H1 (cell line): ENCODE measurements around the gene IPO13. TPM values are rescaled to one million over a fixed set of nuclear protein-coding genes. Genes with fewer than 3 reads are reported as not detected.

Experiments
- CTCF ChIA-PET: fragments of 300-600 bp; sonication (Branson Sonifier 250); formaldehyde crosslinking; loops from one replicate; lab custom pipeline; 2021; ENCODE audit not compliant: partially characterized antibody; lab: Charles Lee
- POLR2A ChIA-PET: fragments of 300-600 bp; sonication (Branson Sonifier 250); formaldehyde crosslinking; loops from one replicate; lab custom pipeline; 2021; ENCODE audit warnings: inconsistent platforms; ENCODE audit not compliant: partially characterized antibody; lab: Charles Lee
- DNase-seq, 2 experiments: peaks; one replicate each; pipeline versions ENCODE4 v3.0.0 to v3.0.0-alpha.2; 2010 to 2022; ENCODE audit warnings: low spot score in 2 of 2, low read depth in 1 of 2, mixed read lengths in 1 of 2
- FAIRE-seq: peaks from 2 replicates; lab custom pipeline; 2011; peaks lifted over from hg19 to GRCh38; lab: Jason Lieb, UNC
- H2AFZ ChIP-seq: 2 replicates; pipeline ENCODE4 v1.8.1; 2012; ENCODE audit warnings: low read length, inconsistent platforms
- H2AK5ac ChIP-seq: 2 replicates; pipeline ENCODE4 v1.6.1; 2013; ENCODE audit warnings: low read depth, low read length
- H2BK120ac ChIP-seq: replicated peaks from 2 replicates; pipeline ENCODE3; 2013; ENCODE audit warnings: low read depth, low read length, inconsistent platforms
- H2BK12ac ChIP-seq: 2 replicates; pipeline ENCODE4 v1.6.1; 2013; ENCODE audit warnings: low read depth, low read length
- H2BK15ac ChIP-seq: 2 replicates; pipeline ENCODE4 v1.6.1; 2013; ENCODE audit warnings: low read length
- H2BK20ac ChIP-seq: 2 replicates; pipeline ENCODE4 v1.6.1; 2013; ENCODE audit warnings: low read length
- H2BK5ac ChIP-seq: 2 replicates; pipeline ENCODE4 v1.6.1; 2013; ENCODE audit warnings: low read depth, low read length
- H3K14ac ChIP-seq: 2 replicates; pipeline ENCODE4 v1.6.1; 2013; ENCODE audit warnings: inconsistent platforms; ENCODE audit not compliant: insufficient read length
- H3K18ac ChIP-seq: 2 replicates; pipeline ENCODE4 v1.6.1; 2013; ENCODE audit warnings: low read length; ENCODE audit errors: extremely low read depth
- H3K23ac ChIP-seq: 2 replicates; pipeline ENCODE4 v1.6.1; 2013; ENCODE audit warnings: inconsistent platforms; ENCODE audit not compliant: insufficient read length
- H3K23me2 ChIP-seq: 2 replicates; pipeline ENCODE4 v1.6.1; 2013; ENCODE audit warnings: low read depth, low read length
- H3K27ac ChIP-seq: 2 replicates; pipeline ENCODE4 v1.6.1; 2011; ENCODE audit warnings: low read depth, low read length, inconsistent platforms
- H3K27me3 ChIP-seq, 4 experiments: replicated peaks in 1 of 4; 1 replicate in 1 of 4; 2 replicates in 3 of 4; pipeline versions ENCODE4 v1.6.1 to v1.8.1; 2011 to 2013; ENCODE audit warnings: low read length in 3 of 4, mild to moderate bottlenecking in 3 of 4, inconsistent platforms in 2 of 4, mixed read lengths in 2 of 4, moderate library complexity in 1 of 4; ENCODE audit not compliant: control insufficient read depth in 3 of 4, insufficient read depth in 3 of 4; ENCODE audit errors: extremely low read depth in 1 of 4
- H3K36me3 ChIP-seq, 4 experiments: 2 replicates each; pipeline versions ENCODE4 v1.6.1 to v1.8.1; 2011 to 2013; ENCODE audit warnings: mild to moderate bottlenecking in 4 of 4, low read length in 3 of 4, moderate library complexity in 2 of 4, control low read depth in 1 of 4, inconsistent platforms in 1 of 4; ENCODE audit not compliant: insufficient read depth in 4 of 4, control insufficient read depth in 2 of 4
- H3K4ac ChIP-seq: replicated peaks from 2 replicates; pipeline ENCODE3; 2013; ENCODE audit warnings: low read length, low read depth, mixed read lengths, inconsistent platforms; ENCODE audit not compliant: insufficient read length
- H3K4me1 ChIP-seq, 4 experiments: replicated peaks in 1 of 4; 1 replicate in 1 of 4; 2 replicates in 3 of 4; pipeline versions ENCODE4 v1.6.1 to v1.8.1; 2011 to 2013; ENCODE audit warnings: low read length in 3 of 4, inconsistent platforms in 2 of 4, mixed read lengths in 1 of 4; ENCODE audit not compliant: insufficient read depth in 4 of 4, control insufficient read depth in 3 of 4
- H3K4me2 ChIP-seq, 2 experiments: 2 replicates each; pipeline versions ENCODE4 v1.6.1 to v1.8.1; 2011 to 2013; ENCODE audit warnings: low read depth in 2 of 2, low read length in 2 of 2, control low read depth in 1 of 2, inconsistent platforms in 1 of 2, mild to moderate bottlenecking in 1 of 2; ENCODE audit not compliant: insufficient read depth in 1 of 2
- H3K4me3 ChIP-seq, 4 experiments: fragments of 200-600, 300-600 bp in 1 of 4; sonication (generic), shearing (Covaris generic), sonication (Bioruptor Twin) in 1 of 4; 2 replicates each; pipeline versions ENCODE4 v1.5.1 to v1.8.1; 2011 to 2016; ENCODE audit warnings: low read length in 4 of 4, low read depth in 3 of 4, control low read depth in 2 of 4, inconsistent platforms in 2 of 4, mild to moderate bottlenecking in 2 of 4, mixed read lengths in 1 of 4, moderate library complexity in 1 of 4; ENCODE audit not compliant: insufficient read depth in 2 of 4; ENCODE audit errors: extremely low read depth in 1 of 4
- H3K56ac ChIP-seq: replicated peaks from 2 replicates; pipeline ENCODE3; 2013; ENCODE audit warnings: low read depth, mild to moderate bottlenecking, mixed read lengths, low read length, inconsistent platforms; ENCODE audit not compliant: insufficient read length
- H3K79me1 ChIP-seq: 2 replicates; pipeline ENCODE4 v1.6.1; 2013; ENCODE audit warnings: low read depth, low read length, control low read depth
- H3K79me2 ChIP-seq, 2 experiments: 2 replicates each; pipeline versions ENCODE4 v1.6.1 to v1.8.1; 2012 to 2013; ENCODE audit warnings: low read length in 2 of 2, mild to moderate bottlenecking in 2 of 2, inconsistent platforms in 1 of 2; ENCODE audit not compliant: insufficient read depth in 2 of 2, control insufficient read depth in 1 of 2
- H3K9ac ChIP-seq, 4 experiments: replicated peaks in 1 of 4; 1 replicate in 1 of 4; 2 replicates in 3 of 4; pipeline versions ENCODE4 v1.6.1 to v1.8.1; 2011 to 2013; ENCODE audit warnings: low read depth in 3 of 4, low read length in 3 of 4, control low read depth in 2 of 4, mild to moderate bottlenecking in 2 of 4, moderate library complexity in 2 of 4, inconsistent platforms in 1 of 4; ENCODE audit errors: extremely low read depth in 1 of 4
- H3K9me3 ChIP-seq, 2 experiments: 2 replicates each; pipeline versions ENCODE4 v1.6.1 to v1.8.1; 2012 to 2013; ENCODE audit warnings: mild to moderate bottlenecking in 2 of 2, moderate library complexity in 2 of 2, control low read depth in 1 of 2, inconsistent platforms in 1 of 2, low read depth in 1 of 2, low read length in 1 of 2, mixed read lengths in 1 of 2; ENCODE audit not compliant: insufficient read depth in 2 of 2
- H4K20me1 ChIP-seq, 2 experiments: replicated peaks in 1 of 2; 2 replicates each; pipeline versions ENCODE3 to v1.8.1; 2011 to 2013; ENCODE audit warnings: inconsistent platforms in 2 of 2, low read length in 2 of 2, mild to moderate bottlenecking in 1 of 2; ENCODE audit not compliant: insufficient read depth in 2 of 2, control insufficient read depth in 1 of 2
- H4K5ac ChIP-seq: 2 replicates; pipeline ENCODE4 v1.6.1; 2013; ENCODE audit warnings: low read length, low read depth, mixed read lengths, inconsistent platforms; ENCODE audit not compliant: insufficient read length
- H4K8ac ChIP-seq: 2 replicates; pipeline ENCODE4 v1.8.0; 2013; ENCODE audit warnings: mild to moderate bottlenecking, moderate library complexity, low read length, inconsistent platforms; ENCODE audit not compliant: insufficient read depth; ENCODE audit errors: extremely low read depth
- H4K91ac ChIP-seq: replicated peaks from 2 replicates; pipeline ENCODE3; 2013; ENCODE audit warnings: low read length, mixed read lengths, inconsistent platforms; ENCODE audit not compliant: insufficient read length
- ASH2L ChIP-seq: fragments of 200-600, 300-600 bp; sonication (generic); IDR thresholded peaks from one replicate; pipeline ENCODE4 v1.7.1; 2017; ENCODE audit warnings: low read length
- MAX ChIP-seq: IDR thresholded peaks from 2 replicates; pipeline ENCODE4 v1.6.1; 2012; ENCODE audit warnings: inconsistent platforms
- WGBS, 2 experiments: shearing (Covaris generic) in 1 of 2; methylation state at CpG; one replicate each; pipeline versions ENCODE4 v1.1.6 to v1.1.7; 2013 to 2015; ENCODE audit warnings: low lambda C conversion rate in 2 of 2, mixed read lengths in 2 of 2, inconsistent platforms in 1 of 2, low coverage in 1 of 2, missing lambda C conversion rate in 1 of 2; ENCODE audit not compliant: insufficient replicate concordance in 2 of 2, insufficient coverage in 1 of 2, insufficient read length in 1 of 2; ENCODE audit errors: extremely low coverage in 1 of 2, missing lambda C conversion rate in 1 of 2; 5-methylcytosine and 5-hydroxymethylcytosine counted together
- polyA plus RNA-seq, 7 experiments: library from polyadenylated mRNA; depleted of rRNA in 3 of 7; stranded (reverse) in 5 of 7; unstranded in 2 of 7; fragments of >200 nt in 5 of 7; fragments of 200-250 nt in 2 of 7; gene quantifications; 1 replicate in 5 of 7; 2 replicates in 1 of 7; 4 replicates in 1 of 7; pipeline versions ENCODE4 v1.2.1 to v1.2.3, GENCODE V29; 2011 to 2013; ENCODE audit warnings: missing spikeins in 2 of 7, mixed read lengths in 2 of 7
- total RNA-seq: library from RNA; stranded (reverse); fragmentation: NEBNext Ultra II Directional; extraction: Animal tissue kit (Norgen Biotek cat#: 25700); gene quantifications from 2 replicates; pipeline ENCODE4 v1.2.1, GENCODE V29; 2021

IPO13 gene
- total and polyA plus RNA-seq, 2 of the 8 experiments (the other 6 are each of a cell fraction or from before 2014, with no cell fraction given), result 23.0 to 27.0 TPM

GRCh38 chr1:43932786-43933385 is 13.9 kb upstream of the IPO13 start:
- H4K5ac ChIP-seq, result no peak overlapping the region
- H3K27me3 ChIP-seq, result peaks cover 0 to 8% (median 4%) of the 10 kb centered on the region in 4 experiments; a peak in 5 of 7 replicates
- H3K36me3 ChIP-seq, result no peaks in the 10 kb centered on the region; a peak in 1 of 8 replicates
- H2AK5ac ChIP-seq, result peak overlapping the region; percentile 6; the same call in 1 of the 2 replicates
- no peak overlapping the region for H3K27ac ChIP-seq
- peak overlapping the region in 2 of 4 experiments; percentile 4 to 16; a peak in 3 of 7 replicates for H3K9ac ChIP-seq
- H3K9me3 ChIP-seq, result no peaks in the 10 kb centered on the region
- FAIRE-seq, result no peak
- no peaks in the 10 kb centered on the region for H3K79me1 ChIP-seq
- H3K4me2 ChIP-seq, result peak overlapping the region; percentile 89 to 93
- H2BK15ac ChIP-seq, result peak overlapping the region; percentile 74; the same call in 1 of the 2 replicates
- WGBS, 2 experiments, result 30% methylated on average over 8 of the region's 8 CpGs; no CpG with 5 or more reads in 1 of the 2 experiments
- peak overlapping the region; percentile 85; the same call in 1 of the 2 replicates for H2BK5ac ChIP-seq
- peak overlapping the region; percentile 57 to 67 (median 62) for H3K4me3 ChIP-seq
- POLR2A ChIA-PET, result interaction anchor here (0.6 to 8.0 kb wide), 8 partner anchors 10 to 226 kb away, joined by 3 to 89 read pairs (median 4); no protein-coding TSS in a partner anchor
- no peak overlapping the region for H2AFZ ChIP-seq
- peak overlapping the region; percentile 62 for H3K4ac ChIP-seq
- H3K23ac ChIP-seq, result no peak overlapping the region
- peaks cover 6 to 7% of the 10 kb centered on the region in 2 experiments for H4K20me1 ChIP-seq
- H2BK12ac ChIP-seq, result 0 out of 2 replicates have a peak overlapping the region, but pooled peaks have one; percentile 7
- H3K18ac ChIP-seq, result peak overlapping the region; percentile 41; the same call in 1 of the 2 replicates
- H3K14ac ChIP-seq, result peak overlapping the region; percentile 20
- H4K8ac ChIP-seq, result peak overlapping the region; percentile 53; the same call in 1 of the 2 replicates
- CTCF ChIA-PET, result interaction anchor here (0.7 to 18.6 kb wide), 20 partner anchors 10 to 223 kb away, joined by 3 to 618 read pairs (median 16); partner anchors contain the start of gene IPO13
- peaks cover 11% of the 10 kb centered on the region; the same call in 1 of the 2 replicates for H3K23me2 ChIP-seq
- DNase-seq, result no peak
- H2BK120ac ChIP-seq, result no peak overlapping the region
- no peaks in the 10 kb centered on the region for H3K79me2 ChIP-seq
- peaks cover 11 to 32% (median 27%) of the 10 kb centered on the region in 4 experiments for H3K4me1 ChIP-seq
- no peak overlapping the region for H4K91ac ChIP-seq
- 0 out of 2 replicates have a peak overlapping the region, but pooled peaks have one; percentile 35 for H2BK20ac ChIP-seq
- H3K56ac ChIP-seq, result peak overlapping the region; percentile 70
- peak; percentile 2 for TF ChIP-seq ASH2L
- TF ChIP-seq MAX, result no peak
